Tibial nerve (tissue), 4 donors: ENCODE data around the gene CIITA. TPM values are rescaled to one million over a fixed set of nuclear protein-coding genes. Genes with fewer than 3 reads are reported as not detected.
A peak's percentile ranks its signal among the peaks of the same experiment; 100 is the strongest.
"Not testable (repeated sequence)": the region's sequence is repeated elsewhere in the genome, so short reads cannot be mapped to it uniquely, and the experiment has no call there.

Experiments used
- DNase-seq, 2 donors: peaks; one replicate each; pipeline ENCODE4 v3.0.0-alpha.2; 2019; ENCODE audit warnings: low spot score in 2 of 2
- H3K27ac ChIP-seq, 4 donors: fragments of 200-600 bp; sonication (generic) in 3 of 4; one replicate each; pipeline ENCODE4 v1.5.1; 2017 to 2019; ENCODE audit warnings: mild to moderate bottlenecking in 1 of 4
- H3K27me3 ChIP-seq, 2 donors: fragments of 200-600 bp; sonication (generic) in 1 of 2; one replicate each; pipeline versions ENCODE4 v1.5.1 to v1.6.0; 2017 to 2019
- H3K36me3 ChIP-seq, 3 donors: fragments of 200-600 bp; sonication (generic); one replicate each; pipeline ENCODE4 v1.5.1; 2018 to 2019
- H3K4me1 ChIP-seq, 4 donors: fragments of 200-600 bp; sonication (generic) in 3 of 4; one replicate each; pipeline ENCODE4 v1.5.1; 2017 to 2019
- H3K4me3 ChIP-seq, 4 donors: fragments of 200-600 bp; sonication (generic) in 3 of 4; one replicate each; pipeline ENCODE4 v1.5.1; 2017 to 2019; ENCODE audit warnings: mild to moderate bottlenecking in 1 of 4, moderate library complexity in 1 of 4
- H3K9me3 ChIP-seq, 4 donors: fragments of 200-600 bp; sonication (generic) in 3 of 4; one replicate each; pipeline ENCODE4 v1.5.1; 2017 to 2019
- CTCF ChIP-seq, 5 experiments: fragments of 200-600 bp in 3 of 5; fragments of 450-650 bp in 2 of 5; sonication (generic) in 3 of 5; IDR thresholded peaks; one replicate each; pipeline ENCODE4 v1.5.1; 2016 to 2019; ENCODE audit warnings: antibody characterized with exemption in 5 of 5, mild to moderate bottlenecking in 3 of 5, moderate library complexity in 2 of 5
- EP300 ChIP-seq, 2 donors: sonication (generic); formaldehyde crosslinking; IDR thresholded peaks; one replicate each; pipeline ENCODE4 v1.6.1; 2017; ENCODE audit warnings: antibody characterized with exemption in 2 of 2, mild to moderate bottlenecking in 1 of 2
- POLR2A ChIP-seq, 2 donors: fragments of 450-650 bp; IDR thresholded peaks; one replicate each; pipeline ENCODE4 v1.6.1; 2017; ENCODE audit warnings: antibody characterized with exemption in 2 of 2, mild to moderate bottlenecking in 2 of 2, moderate library complexity in 2 of 2
- WGBS, 2 donors: methylation state at CpG; one replicate each; pipeline ENCODE4 v1.1.5; 2018; 5-methylcytosine and 5-hydroxymethylcytosine counted together
- total RNA-seq, 4 donors: library from RNA; depleted of rRNA; stranded (reverse); fragments of >200 nt; gene quantifications; one replicate each; pipeline ENCODE4 v1.1.0, GENCODE V29; 2016

Gene CIITA
- total RNA-seq, 4 donors from 2014 or later: 7.5 to 38.7 (median 17.8) TPM

- Histone ChIP-seq H3K4me3 (no peak overlapping the region), H3K27ac (peak overlapping the region in 2 of 4 donors; percentile 13 to 50), H3K9me3 (no peaks in the 10 kb centered on the region), H3K27me3 (no peaks in the 10 kb centered on the region), H3K4me1 (peaks cover 0 to 20% (median 3%) of the 10 kb centered on the region in 4 donors), H3K36me3 (peaks cover 0 to 54% (median 0%) of the 10 kb centered on the region in 3 donors)
- TF ChIP-seq POLR2A (IDR thresholded peaks at IDR 0.05) (no peak), CTCF (IDR thresholded peaks at IDR 0.05) (peak; percentile 91 to 96 (median 95)), EP300 (IDR thresholded peaks at IDR 0.05) (peak in 1 of 2 donors; percentile 52)
- peak; percentile 63 to 82 for DNase-seq
- 37 to 43% methylated on average over 17 to 20 of the region's 20 CpGs for WGBS, 2 donors
Observed at GRCh38 chr16:10964039-10964890, 87.3 kb downstream of the CIITA start.

GRCh38 chr16:10964891-10965326 is 87.9 kb downstream of the CIITA start:
- 83 to 93% methylated on average over 8 of the region's 8 CpGs for WGBS, 2 donors
- Histone ChIP-seq H3K27ac (no peak overlapping the region), H3K4me3 (no peak overlapping the region), H3K4me1 (peaks cover 0 to 20% (median 3%) of the 10 kb centered on the region in 4 donors), H3K36me3 (peaks cover 0 to 60% (median 0%) of the 10 kb centered on the region in 3 donors), H3K9me3 (no peaks in the 10 kb centered on the region), H3K27me3 (no peaks in the 10 kb centered on the region)
- TF ChIP-seq CTCF (IDR thresholded peaks at IDR 0.05) (no peak), POLR2A (IDR thresholded peaks at IDR 0.05) (no peak), EP300 (IDR thresholded peaks at IDR 0.05) (no peak)
- no peak for DNase-seq

- 87 to 93% methylated on average over 6 of the region's 6 CpGs for WGBS, 2 donors
- peaks cover 0 to 66% (median 0%) of the 10 kb centered on the region in 3 donors for H3K36me3 ChIP-seq
- no peak for DNase-seq
- no peak overlapping the region for H3K4me3 ChIP-seq
- H3K4me1 ChIP-seq: peaks cover 0 to 20% (median 3%) of the 10 kb centered on the region in 4 donors
- TF ChIP-seq CTCF (IDR thresholded peaks at IDR 0.05) (no peak), POLR2A (IDR thresholded peaks at IDR 0.05) (no peak), EP300 (IDR thresholded peaks at IDR 0.05) (no peak)
- no peak overlapping the region for H3K27ac ChIP-seq
- H3K27me3 ChIP-seq: no peaks in the 10 kb centered on the region
- H3K9me3 ChIP-seq: no peaks in the 10 kb centered on the region
Observed at GRCh38 chr16:10965440-10966061, 88.5 kb downstream of the CIITA start.

- WGBS, 2 donors: 83 to 90% methylated on average over 5 of the region's 5 CpGs
- no peak for DNase-seq
- H3K36me3 ChIP-seq: peaks cover 0 to 69% (median 0%) of the 10 kb centered on the region in 3 donors
- no peak overlapping the region for H3K27ac ChIP-seq
- TF ChIP-seq EP300 (IDR thresholded peaks at IDR 0.05): no peak
- TF ChIP-seq POLR2A (IDR thresholded peaks at IDR 0.05): no peak
- TF ChIP-seq CTCF (IDR thresholded peaks at IDR 0.05): no peak
- no peaks in the 10 kb centered on the region for H3K9me3 ChIP-seq
- no peak overlapping the region for H3K4me3 ChIP-seq
- H3K27me3 ChIP-seq: no peaks in the 10 kb centered on the region
- H3K4me1 ChIP-seq: peaks cover 0 to 14% (median 3%) of the 10 kb centered on the region in 4 donors
Observed at GRCh38 chr16:10966129-10966528, 89.1 kb downstream of the CIITA start.

GRCh38 chr16:10966559-10966958 is 89.6 kb downstream of the CIITA start:
- DNase-seq, H3K9me3 ChIP-seq, H3K27me3 ChIP-seq, H3K4me3 ChIP-seq, H3K27ac ChIP-seq: not testable (repeated sequence)
- WGBS, 2 donors: 57 to 68% methylated on average over 3 to 4 of the region's 4 CpGs
- H3K4me1 ChIP-seq: peaks cover 0 to 11% (median 4%) of the 10 kb centered on the region in 4 donors
- H3K36me3 ChIP-seq: peaks cover 0 to 69% (median 0%) of the 10 kb centered on the region in 3 donors
